Measurements from ENCODE around the gene CNOT8.
"Not testable (repeated sequence)": the region's sequence is repeated elsewhere in the genome, so short reads cannot be mapped to it uniquely, and the experiment has no call there.

Gene CNOT8

GRCh38 chr5:154858297-154858971 lies at the start of gene CNOT8:
TSS of gene CNOT8 (plus strand) at chr5:154858627. CDS start at chr5:154863279, 4,652 bp downstream.
- DNase-seq: peak; percentile 97 to 98

- DNase-seq: no peak
Measured at GRCh38 chr5:154811239-154811638, 47.2 kb upstream of the CNOT8 start.

GRCh38 chr5:154811653-154812465 lies 46.6 kb upstream of the CNOT8 start:
- peak; percentile 46 to 55 for DNase-seq

GRCh38 chr5:154813158-154813557 lies 45.3 kb upstream of the CNOT8 start:
- DNase-seq: no peak

- peak in 1 of 2 experiments; percentile 16 for DNase-seq
Measured at GRCh38 chr5:154813736-154814135, 44.7 kb upstream of the CNOT8 start.

GRCh38 chr5:154815025-154815424 lies 43.4 kb upstream of the CNOT8 start:
- no peak for DNase-seq

- no peak for DNase-seq
Measured at GRCh38 chr5:154815684-154816247, 42.7 kb upstream of the CNOT8 start.

- no peak for DNase-seq
Measured at GRCh38 chr5:154816891-154817492, 41.4 kb upstream of the CNOT8 start.

- DNase-seq: no peak
Measured at GRCh38 chr5:154817815-154818214, 40.6 kb upstream of the CNOT8 start.

GRCh38 chr5:154818471-154819116 lies 39.8 kb upstream of the CNOT8 start:
- DNase-seq: no peak

- no peak for DNase-seq
Measured at GRCh38 chr5:154819546-154819945, 38.9 kb upstream of the CNOT8 start.

- no peak for DNase-seq
Measured at GRCh38 chr5:154820383-154820782, 38.0 kb upstream of the CNOT8 start.

GRCh38 chr5:154822896-154823295 lies 35.5 kb upstream of the CNOT8 start:
- DNase-seq: not testable (repeated sequence)

GRCh38 chr5:154823605-154824004 lies 34.8 kb upstream of the CNOT8 start:
- no peak for DNase-seq

GRCh38 chr5:154824070-154824469 lies 34.4 kb upstream of the CNOT8 start:
- no peak for DNase-seq

- no peak for DNase-seq
Measured at GRCh38 chr5:154829181-154829588, 29.2 kb upstream of the CNOT8 start.

GRCh38 chr5:154829589-154830218 lies 28.7 kb upstream of the CNOT8 start:
- peak in 1 of 2 experiments; percentile 9 for DNase-seq

- no peak for DNase-seq
Measured at GRCh38 chr5:154830219-154830595, 28.2 kb upstream of the CNOT8 start.

GRCh38 chr5:154830596-154830995 lies 27.8 kb upstream of the CNOT8 start:
- no peak for DNase-seq

GRCh38 chr5:154831451-154831850 lies 27.0 kb upstream of the CNOT8 start:
- no peak for DNase-seq

- not testable (repeated sequence) for DNase-seq
Measured at GRCh38 chr5:154832804-154833203, 25.6 kb upstream of the CNOT8 start.

GRCh38 chr5:154834053-154834452 lies 24.4 kb upstream of the CNOT8 start:
- no peak for DNase-seq

GRCh38 chr5:154835701-154836052 lies 22.8 kb upstream of the CNOT8 start:
- not testable (repeated sequence) for DNase-seq

Measured in stimulated activated CD4-positive, alpha-beta T cell treated with anti-CD3 and anti-CD28 coated beads, Interleukin-4, amount 100 ng/mL, for 4 hours (primary cell).